A549 treated with GW870086 at 1 μM for 4 hours (cell line): ENCODE results near the gene OR10Z1. TPM values are rescaled to one million over a fixed set of nuclear protein-coding genes. Genes with fewer than 3 reads are reported as not detected.

Source experiments
- total RNA-seq: library from RNA; stranded (reverse); fragments of 200-300 nt; extraction: Qiagen RNA extraction; gene quantifications from 5 replicates; pipeline ENCODE4 v1.2.3, GENCODE V29; 2022; ENCODE audit warnings: low read depth

The OR10Z1 gene
- not detected in 5 replicates for total RNA-seq

GRCh38 chr1:158604968-158605367 is at the start of gene OR10Z1:
OR10Z1 (plus strand) TSS chr1:158605268; CDS start chr1:158606439, 1,171 bp downstream.

GRCh38 chr1:158570480-158570879 is 34.6 kb upstream of the OR10Z1 start, which contains the start of gene OR6P1:
OR6P1 (minus strand) TSS chr1:158570580; CDS start chr1:158563604, 6,976 bp downstream.

GRCh38 chr1:158579733-158580132 is 25.3 kb upstream of the OR10Z1 start, which contains the start of gene OR10X1:
OR10X1 (minus strand) TSS chr1:158579899; CDS start chr1:158579899, 0 bp downstream.

Other genes with a start within 250 kb of the OR10Z1 start
- not detected in 5 replicates for gene OR10T2, start 205.8 kb upstream of the OR10Z1 start, total RNA-seq
- not detected in 5 replicates for gene OR10K2, start 179.0 kb upstream of the OR10Z1 start, total RNA-seq
- not detected in 5 replicates for gene OR10K1, start 143.4 kb upstream of the OR10Z1 start, total RNA-seq
- not detected in 5 replicates for gene OR10R2, start 133.0 kb upstream of the OR10Z1 start, total RNA-seq
- not detected in 5 replicates for gene OR6Y1, start 50.9 kb upstream of the OR10Z1 start, total RNA-seq
- not detected in 5 replicates for gene OR6P1, start 34.7 kb upstream of the OR10Z1 start, total RNA-seq
- not detected in 5 replicates for gene OR10X1, start 25.4 kb upstream of the OR10Z1 start, total RNA-seq
- not detected in 5 replicates for gene SPTA1, start 81.4 kb downstream of the OR10Z1 start, total RNA-seq
- not detected in 5 replicates for gene OR6K2, start 95.4 kb downstream of the OR10Z1 start, total RNA-seq
- gene OR6K3, start 115.5 kb downstream of the OR10Z1 start, total RNA-seq, result not detected in 5 replicates
- gene OR6K6, start 149.5 kb downstream of the OR10Z1 start, total RNA-seq, result not detected in 5 replicates
- not detected in 5 replicates for gene OR6N1, start 166.9 kb downstream of the OR10Z1 start, total RNA-seq
- gene OR6N2, start 175.9 kb downstream of the OR10Z1 start, total RNA-seq, result not detected in 5 replicates
- not detected in 5 replicates for gene MNDA, start 226.1 kb downstream of the OR10Z1 start, total RNA-seq